G401.6 (cell line): ENCODE data around the gene TRPM5.

Experiments used
- FAIRE-seq: peaks from 2 replicates; lab custom pipeline; 2012; peaks lifted over from hg19 to GRCh38; lab: Jason Lieb, UNC

Gene TRPM5

GRCh38 chr11:2436013-2436520, 8.2 kb downstream of the TRPM5 start:
- no peak for FAIRE-seq

GRCh38 chr11:2435288-2436012, 8.9 kb downstream of the TRPM5 start:
- no peak for FAIRE-seq

- FAIRE-seq = no peak
These were observed 9.6 kb downstream of the TRPM5 start for GRCh38 chr11:2434506-2435255.

GRCh38 chr11:2434008-2434407, 10.3 kb downstream of the TRPM5 start:
- no peak for FAIRE-seq

GRCh38 chr11:2433106-2433925, 11.0 kb downstream of the TRPM5 start:
- no peak for FAIRE-seq

- FAIRE-seq = no peak
These were observed 11.7 kb downstream of the TRPM5 start for GRCh38 chr11:2432628-2433071.

GRCh38 chr11:2432171-2432621, 12.1 kb downstream of the TRPM5 start:
- FAIRE-seq = no peak

GRCh38 chr11:2431395-2431794, 12.9 kb downstream of the TRPM5 start:
- FAIRE-seq = no peak

GRCh38 chr11:2428322-2428795, 16.0 kb downstream of the TRPM5 start:
- FAIRE-seq = no peak

GRCh38 chr11:2427721-2428321, 16.5 kb downstream of the TRPM5 start:
- FAIRE-seq = no peak

GRCh38 chr11:2426826-2427521, 17.3 kb downstream of the TRPM5 start:
- FAIRE-seq = no peak

GRCh38 chr11:2426221-2426620, 18.1 kb downstream of the TRPM5 start:
- FAIRE-seq = no peak

- no peak for FAIRE-seq
These were observed 18.8 kb downstream of the TRPM5 start for GRCh38 chr11:2425506-2425905.

- no peak for FAIRE-seq
These were observed 19.4 kb downstream of the TRPM5 start for GRCh38 chr11:2424811-2425495.

- no peak for FAIRE-seq
These were observed 20.9 kb downstream of the TRPM5 start for GRCh38 chr11:2423157-2424025.

- FAIRE-seq = no peak
These were observed 21.7 kb downstream of the TRPM5 start for GRCh38 chr11:2422461-2423156.

- FAIRE-seq = no peak
These were observed 22.3 kb downstream of the TRPM5 start for GRCh38 chr11:2421996-2422395.

GRCh38 chr11:2421226-2421994, 22.9 kb downstream of the TRPM5 start:
- FAIRE-seq = no peak
